SJCRH30 (cell line): ENCODE data around the gene TMEM115. TPM values are rescaled to one million over a fixed set of nuclear protein-coding genes. Genes with fewer than 3 reads are reported as not detected.
A peak's percentile ranks its signal among the peaks of the same experiment; 100 is the strongest.

Source experiments
- DNase-seq, 2 experiments: peaks; one replicate each; pipeline ENCODE4 v3.0.0-alpha.2; 2015 to 2020
- H3K27ac ChIP-seq: fragments of 250-450 bp; sonication (Bioruptor Pico); 2 replicates; pipeline ENCODE4 v1.5.1; 2020; ENCODE audit warnings: mild to moderate bottlenecking, moderate library complexity
- H3K27me3 ChIP-seq: fragments of 250-450 bp; sonication (Bioruptor Pico); 2 replicates; pipeline ENCODE4 v1.5.1; 2020; ENCODE audit warnings: mild to moderate bottlenecking, moderate library complexity
- H3K36me3 ChIP-seq: fragments of 250-450 bp; sonication (Bioruptor Pico); 2 replicates; pipeline ENCODE4 v1.5.1; 2020; ENCODE audit warnings: mild to moderate bottlenecking, moderate library complexity
- H3K4me1 ChIP-seq: fragments of 250-450 bp; sonication (Bioruptor Pico); 2 replicates; pipeline ENCODE4 v1.5.1; 2020; ENCODE audit warnings: mild to moderate bottlenecking, moderate library complexity
- H3K4me3 ChIP-seq: fragments of 250-450 bp; sonication (Bioruptor Pico); 2 replicates; pipeline ENCODE4 v1.5.1; 2020; ENCODE audit warnings: mild to moderate bottlenecking, moderate library complexity
- H3K9me3 ChIP-seq: fragments of 250-450 bp; sonication (Bioruptor Pico); replicated peaks from 2 replicates; pipeline ENCODE4 v1.5.1; 2020; ENCODE audit warnings: mild to moderate bottlenecking, moderate library complexity
- total RNA-seq: library from RNA; depleted of rRNA; stranded (reverse); fragments of >200 nt; shearing (Covaris generic); gene quantifications from 2 replicates; pipeline ENCODE4 v1.2.3, GENCODE V29; 2014

The TMEM115 gene
- total RNA-seq, 1 experiment from 2014 or later, result 27.2 TPM

DNA sequence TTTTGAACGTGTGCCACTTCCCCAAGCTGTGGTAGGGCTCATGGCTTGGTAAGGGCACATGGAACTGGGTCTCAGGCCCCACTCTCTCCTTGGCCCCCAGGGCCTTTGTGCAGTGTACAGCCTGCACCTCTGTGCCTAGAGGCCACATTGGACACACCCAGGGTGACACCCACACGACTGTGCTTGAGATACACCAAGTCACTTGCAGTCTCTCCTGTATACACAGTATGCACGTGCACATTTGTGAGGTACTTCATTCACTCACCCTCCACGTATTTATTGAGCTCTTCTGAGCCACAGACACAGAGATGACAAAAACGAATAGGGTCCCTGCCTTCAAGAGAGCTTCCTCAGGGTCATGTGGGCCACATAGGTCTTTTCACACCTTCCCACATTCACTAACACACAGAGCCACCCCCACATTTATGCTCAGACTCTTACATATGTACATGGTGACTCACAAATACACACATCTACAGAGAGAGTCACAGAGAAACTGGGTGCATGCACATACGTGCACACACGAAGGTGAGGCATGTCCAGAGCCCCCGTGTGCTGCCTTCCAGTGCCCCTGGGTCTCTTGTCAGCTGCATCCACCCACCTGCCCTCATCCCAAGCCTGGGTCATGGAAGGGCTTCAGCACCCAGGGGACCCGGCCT is 9.8 kb upstream of the TMEM115 start:
- DNase-seq, result no peak
- Histone ChIP-seq H3K4me3 (no peak overlapping the region), H3K27me3 (peaks cover 23% of the 10 kb centered on the region), H3K36me3 (no peaks in the 10 kb centered on the region), H3K4me1 (no peaks in the 10 kb centered on the region), H3K27ac (no peak overlapping the region), H3K9me3 (no peaks in the 10 kb centered on the region)

DNA sequence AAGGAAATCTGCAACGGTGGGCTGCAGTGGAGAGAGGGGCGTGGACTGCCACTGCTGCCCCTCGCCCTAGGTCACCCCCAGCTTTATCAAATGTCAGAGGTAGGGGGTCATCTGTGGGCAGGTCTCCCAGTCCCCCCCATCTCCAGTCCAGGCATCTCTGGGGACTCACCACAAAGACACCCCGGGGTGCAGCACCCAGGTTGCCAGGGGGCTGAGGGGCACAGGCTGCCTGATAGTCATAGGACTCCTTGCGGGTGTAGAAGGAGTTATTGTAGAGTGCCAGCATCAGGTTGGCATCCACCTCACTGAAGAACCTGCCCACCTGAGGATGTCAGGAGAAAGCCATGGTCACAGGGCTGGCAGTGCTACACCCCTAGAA is 6.5 kb upstream of the TMEM115 start:
- no peak for DNase-seq
- Histone ChIP-seq H3K36me3 (no peaks in the 10 kb centered on the region), H3K4me3 (no peak overlapping the region), H3K27ac (no peak overlapping the region), H3K4me1 (no peaks in the 10 kb centered on the region), H3K9me3 (no peaks in the 10 kb centered on the region), H3K27me3 (peaks cover 11% of the 10 kb centered on the region)

- Histone ChIP-seq H3K4me1 (no peaks in the 10 kb centered on the region), H3K27me3 (0 out of 2 replicates have a peak, but pooled peaks cover 6% of the 10 kb centered on the region), H3K9me3 (no peaks in the 10 kb centered on the region), H3K36me3 (no peaks in the 10 kb centered on the region), H3K27ac (no peak overlapping the region), H3K4me3 (no peak overlapping the region)
- DNase-seq, result no peak
Measured at GRCh38 chr3:50365080-50365841, 5.9 kb upstream of the TMEM115 start.

- Histone ChIP-seq H3K36me3 (no peaks in the 10 kb centered on the region), H3K4me3 (no peak overlapping the region), H3K4me1 (no peaks in the 10 kb centered on the region), H3K27ac (no peak overlapping the region), H3K9me3 (no peaks in the 10 kb centered on the region), H3K27me3 (0 out of 2 replicates have a peak, but pooled peaks cover 2% of the 10 kb centered on the region)
- DNase-seq, result no peak
Measured at GRCh38 chr3:50364573-50365079, 5.3 kb upstream of the TMEM115 start.

- H3K27ac ChIP-seq, result no peak overlapping the region
- no peaks in the 10 kb centered on the region for H3K27me3 ChIP-seq
- no peak for DNase-seq
- H3K9me3 ChIP-seq, result no peaks in the 10 kb centered on the region
- H3K36me3 ChIP-seq, result peaks cover 4% of the 10 kb centered on the region
- H3K4me1 ChIP-seq, result peaks cover 3% of the 10 kb centered on the region
- H3K4me3 ChIP-seq, result peak overlapping the region; percentile 90
Measured at GRCh38 chr3:50359760-50360110, 414 bp upstream of the TMEM115 start.

DNA sequence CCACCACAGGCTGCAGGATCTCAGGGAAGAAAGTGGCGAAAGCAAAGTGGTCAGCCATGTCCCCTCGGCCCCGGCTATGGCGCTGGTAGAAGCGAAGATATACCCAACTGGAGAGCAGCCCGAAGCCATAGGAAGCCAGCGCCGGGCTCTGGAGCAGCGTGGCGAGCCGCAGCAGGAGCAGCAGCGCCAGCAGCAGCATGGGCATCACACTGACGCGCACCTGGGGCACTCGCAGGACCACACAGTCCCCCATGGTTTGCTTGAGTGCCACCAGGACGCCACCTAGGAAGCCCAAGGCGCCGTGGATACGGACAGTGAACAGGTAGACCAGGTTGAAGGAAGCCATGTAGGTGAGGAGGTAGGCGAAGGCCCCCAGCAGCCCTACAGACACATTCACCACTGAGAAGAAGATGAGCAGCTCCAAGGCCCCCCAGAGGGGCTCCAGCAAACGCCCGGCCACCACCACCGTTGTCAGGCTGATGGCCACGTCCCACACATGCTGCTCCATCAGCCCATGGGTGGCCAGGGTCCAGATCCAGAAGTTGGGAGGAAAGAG is 888 bp downstream of the TMEM115 start:
- Histone ChIP-seq H3K9me3 (no peaks in the 10 kb centered on the region), H3K27ac (peak overlapping the region; percentile 56), H3K27me3 (no peaks in the 10 kb centered on the region), H3K4me3 (peak overlapping the region; percentile 90), H3K4me1 (peaks cover 3% of the 10 kb centered on the region), H3K36me3 (peaks cover 8% of the 10 kb centered on the region)
- no peak for DNase-seq

DNA sequence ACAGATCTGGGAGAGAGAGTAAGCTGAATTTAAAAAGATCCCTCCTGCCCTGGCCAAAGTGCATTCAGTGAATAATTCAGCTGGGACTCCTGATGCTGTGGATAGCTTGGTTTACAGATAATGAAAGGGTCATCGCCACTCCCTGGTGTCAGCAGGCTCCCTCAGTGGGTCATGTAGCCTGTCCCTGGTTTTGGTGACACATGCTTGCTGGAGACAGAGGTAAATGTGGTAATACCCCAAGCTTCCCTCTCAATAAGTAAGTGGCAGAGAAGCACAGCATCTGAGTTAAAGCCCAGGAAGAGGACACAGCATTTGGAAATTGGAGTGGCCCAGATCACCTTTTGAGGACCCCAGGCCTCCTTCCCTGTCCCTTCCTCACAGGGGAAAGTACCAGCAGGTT is 1.8 kb downstream of the TMEM115 start:
- peaks cover 3% of the 10 kb centered on the region for H3K4me1 ChIP-seq
- H3K36me3 ChIP-seq, result peaks cover 11% of the 10 kb centered on the region
- H3K9me3 ChIP-seq, result no peaks in the 10 kb centered on the region
- H3K4me3 ChIP-seq, result peak overlapping the region; percentile 90
- no peak overlapping the region for H3K27ac ChIP-seq
- H3K27me3 ChIP-seq, result no peaks in the 10 kb centered on the region
- no peak for DNase-seq

- Histone ChIP-seq H3K4me3 (no peak overlapping the region), H3K9me3 (no peaks in the 10 kb centered on the region), H3K36me3 (peaks cover 11% of the 10 kb centered on the region), H3K27ac (no peak overlapping the region), H3K4me1 (peaks cover 3% of the 10 kb centered on the region), H3K27me3 (no peaks in the 10 kb centered on the region)
- DNase-seq, result no peak
Measured at GRCh38 chr3:50356553-50356952, 2.8 kb downstream of the TMEM115 start.

DNA sequence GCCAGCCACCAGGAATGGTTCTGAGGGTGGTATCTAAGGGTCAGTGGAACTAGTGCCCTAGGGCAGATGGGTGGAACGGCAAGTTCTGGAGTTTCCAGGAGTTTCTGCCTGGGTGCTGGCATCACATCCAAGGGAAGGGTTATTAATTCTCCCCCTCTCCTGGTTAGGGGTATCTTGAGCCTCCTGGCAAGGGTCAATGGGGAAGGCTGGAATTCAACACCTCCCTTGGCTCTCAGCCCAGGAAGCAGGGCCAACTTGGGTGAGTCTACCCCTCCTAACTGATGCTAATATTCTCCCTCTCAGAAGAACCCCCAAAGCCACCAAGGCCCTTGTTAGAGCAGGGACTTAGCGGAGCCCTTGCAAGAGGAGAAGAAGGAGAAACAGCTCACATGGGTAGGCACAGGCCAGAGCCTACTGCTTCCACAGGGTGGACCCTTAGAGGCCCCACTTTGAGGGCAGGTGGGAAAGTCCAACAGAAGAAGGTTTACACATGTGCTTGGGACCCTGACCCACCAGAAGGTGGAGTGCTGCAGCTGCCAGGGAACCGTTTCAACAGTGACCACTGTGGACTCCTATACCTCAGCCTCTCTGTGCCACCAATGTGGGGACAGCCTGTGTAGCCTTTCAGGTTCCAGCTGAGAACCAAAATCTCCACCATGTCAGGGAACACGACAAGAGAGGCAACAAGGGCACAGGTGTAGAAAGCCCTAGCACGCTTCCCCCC is 3.3 kb downstream of the TMEM115 start:
- H3K4me3 ChIP-seq, result no peak overlapping the region
- H3K9me3 ChIP-seq, result no peaks in the 10 kb centered on the region
- H3K27ac ChIP-seq, result no peak overlapping the region
- no peaks in the 10 kb centered on the region for H3K27me3 ChIP-seq
- H3K4me1 ChIP-seq, result peaks cover 3% of the 10 kb centered on the region
- DNase-seq, result no peak
- peaks cover 11% of the 10 kb centered on the region for H3K36me3 ChIP-seq

GRCh38 chr3:50354850-50355249 is 4.5 kb downstream of the TMEM115 start:
- Histone ChIP-seq H3K4me1 (peaks cover 3% of the 10 kb centered on the region), H3K36me3 (peaks cover 11% of the 10 kb centered on the region), H3K9me3 (no peaks in the 10 kb centered on the region), H3K4me3 (no peak overlapping the region), H3K27me3 (no peaks in the 10 kb centered on the region), H3K27ac (no peak overlapping the region)
- DNase-seq, result no peak

GRCh38 chr3:50354186-50354764 is 5.0 kb downstream of the TMEM115 start:
- H3K9me3 ChIP-seq, result no peaks in the 10 kb centered on the region
- H3K4me1 ChIP-seq, result peaks cover 3% of the 10 kb centered on the region
- no peak overlapping the region for H3K27ac ChIP-seq
- peaks cover 11% of the 10 kb centered on the region for H3K36me3 ChIP-seq
- no peak for DNase-seq
- no peak overlapping the region for H3K4me3 ChIP-seq
- H3K27me3 ChIP-seq, result no peaks in the 10 kb centered on the region

- H3K27ac ChIP-seq, result no peak overlapping the region
- H3K4me1 ChIP-seq, result peaks cover 3% of the 10 kb centered on the region
- H3K4me3 ChIP-seq, result no peak overlapping the region
- no peaks in the 10 kb centered on the region for H3K27me3 ChIP-seq
- H3K9me3 ChIP-seq, result no peaks in the 10 kb centered on the region
- DNase-seq, result no peak
- peaks cover 11% of the 10 kb centered on the region for H3K36me3 ChIP-seq
Measured at GRCh38 chr3:50353245-50354004, 5.9 kb downstream of the TMEM115 start.

DNA sequence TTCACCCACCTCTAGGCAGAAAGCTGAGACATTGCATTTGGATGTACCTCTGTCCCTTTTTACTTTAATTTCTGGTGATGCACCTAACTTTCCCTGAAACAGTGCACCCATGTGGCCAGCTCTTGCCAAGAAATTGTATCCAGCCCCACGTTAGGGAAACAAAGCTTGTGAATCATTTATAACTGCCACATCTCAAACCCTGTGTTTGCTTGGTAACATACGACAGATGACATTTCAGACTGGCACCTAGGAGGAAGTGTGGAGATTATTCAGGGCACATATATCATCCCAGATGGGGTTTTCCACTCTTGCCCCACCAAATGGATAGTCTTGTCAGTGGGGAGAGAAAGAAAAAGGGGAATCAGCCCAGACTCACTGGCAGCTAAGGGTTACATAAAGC is 6.5 kb downstream of the TMEM115 start:
- no peak for DNase-seq
- Histone ChIP-seq H3K27me3 (no peaks in the 10 kb centered on the region), H3K36me3 (peaks cover 11% of the 10 kb centered on the region), H3K4me3 (no peak overlapping the region), H3K9me3 (no peaks in the 10 kb centered on the region), H3K4me1 (peaks cover 3% of the 10 kb centered on the region), H3K27ac (no peak overlapping the region)

GRCh38 chr3:50351323-50351697 is 8.0 kb downstream of the TMEM115 start:
- Histone ChIP-seq H3K27me3 (no peaks in the 10 kb centered on the region), H3K4me1 (no peaks in the 10 kb centered on the region), H3K9me3 (no peaks in the 10 kb centered on the region), H3K36me3 (peaks cover 8% of the 10 kb centered on the region; the same call in 1 of the 2 replicates), H3K27ac (no peak overlapping the region), H3K4me3 (peak overlapping the region; percentile 75)
- no peak for DNase-seq
